Liver (tissue), 3 donors: ENCODE results near the gene GPR157.

Source experiments
- CTCF ChIP-seq: fragments of 150-350 bp; IDR thresholded peaks from 2 replicates; pipeline ENCODE4 v1.5.1; 2017; ENCODE audit warnings: improper control_type of control experiment, low read depth, low read length; ENCODE audit not compliant: missing input control
- GABPA ChIP-seq, 2 donors: IDR thresholded peaks in 1 of 2; conservative IDR thresholded peaks in 1 of 2; 2 replicates each; pipeline ENCODE4 v1.6.1; 2016; ENCODE audit warnings: antibody characterized with exemption in 2 of 2, mild to moderate bottlenecking in 1 of 2, moderate library complexity in 1 of 2
- HNF4A ChIP-seq, 2 donors: conservative IDR thresholded peaks; 2 replicates each; pipeline ENCODE4 v1.6.1; 2016; ENCODE audit warnings: antibody characterized with exemption in 2 of 2, mild to moderate bottlenecking in 2 of 2
- JUND ChIP-seq, 2 donors: IDR thresholded peaks; 2 replicates each; pipeline ENCODE4 v1.6.1; 2016; ENCODE audit warnings: antibody characterized with exemption in 2 of 2
- MAX ChIP-seq: IDR thresholded peaks from 2 replicates; pipeline ENCODE4 v1.6.1; 2016; ENCODE audit warnings: antibody characterized with exemption
- YY1 ChIP-seq: IDR thresholded peaks from 2 replicates; pipeline ENCODE4 v1.6.1; 2016; ENCODE audit warnings: antibody characterized with exemption, mild to moderate bottlenecking
- donor health status: healthy.
- donor health status: healthy.

GRCh38 chr1:9086045-9086444 lies 42.9 kb downstream of the GPR157 start:
- TF ChIP-seq CTCF (no peak), JUND (IDR thresholded peaks at IDR 0.05) (no peak), GABPA (IDR thresholded peaks at IDR 0.05 in 1 of 2, conservative IDR thresholded peaks at IDR 0.05 in 1 of 2) (no peak), MAX (no peak), YY1 (no peak), HNF4A (conservative IDR thresholded peaks at IDR 0.05) (no peak)
